Activated naive CD4-positive, alpha-beta T cell treated with anti-CD3 and anti-CD28 coated beads for 36 hours (primary cell): ENCODE results near the gene ROM1. TPM values are rescaled to one million over a fixed set of nuclear protein-coding genes. Genes with fewer than 3 reads are reported as not detected.
"Not testable (repeated sequence)": the region's sequence is repeated elsewhere in the genome, so short reads cannot be mapped to it uniquely, and the experiment has no call there.

Experiments
- CTCF ChIA-PET: fragments of 350-600 bp; sonication (Branson Sonifier 250); formaldehyde crosslinking; loops from one replicate; lab custom pipeline; 2021; ENCODE audit warnings: antibody characterized with exemption; lab: Charles Lee
- DNase-seq: peaks from one replicate; pipeline ENCODE4 v3.0.0-alpha.2; 2020
- H3K27ac Mint-ChIP-seq: one replicate; pipeline ENCODE4 v1.8.0; 2021; ENCODE audit warnings: mild to moderate bottlenecking, mixed read lengths
- H3K27me3 Mint-ChIP-seq: one replicate; pipeline ENCODE4 v1.8.0; 2021; ENCODE audit warnings: low read depth, mixed read lengths
- H3K36me3 Mint-ChIP-seq: one replicate; pipeline ENCODE4 v1.8.0; 2021; ENCODE audit warnings: low read depth, mixed read lengths
- H3K4me1 Mint-ChIP-seq: one replicate; pipeline ENCODE4 v1.8.0; 2021; ENCODE audit warnings: low read depth, mixed read lengths
- H3K4me3 Mint-ChIP-seq: one replicate; pipeline ENCODE4 v1.8.0; 2021; ENCODE audit warnings: mild to moderate bottlenecking, moderate library complexity, mixed read lengths
- H3K9me3 Mint-ChIP-seq: one replicate; pipeline ENCODE4 v1.8.0; 2021; ENCODE audit warnings: mixed read lengths
- intact Hi-C: fragments of 100-400 bp; cut with micrococcal nuclease; formaldehyde crosslinking; loops from one replicate; pipeline ENCODE4 v1.15.1; 2023
- total RNA-seq, 2 experiments: library from RNA; stranded (reverse); gene quantifications; one replicate each; pipeline ENCODE4 v1.2.3, GENCODE V29; 2021

Gene ROM1
- total RNA-seq, 2 experiments from 2014 or later: 0.52 to 1.0 TPM

- Mint-ChIP-seq H3K4me3 (no peak overlapping the region), H3K27ac (peak overlapping the region; percentile 86), H3K4me1 (peaks cover 46% of the 10 kb centered on the region), H3K9me3 (no peaks in the 10 kb centered on the region), H3K36me3 (peaks cover 23% of the 10 kb centered on the region), H3K27me3 (no peaks in the 10 kb centered on the region)
- DNase-seq: peak; percentile 75
- CTCF ChIA-PET: interaction anchor here (1.5 kb wide), 2 partner anchors 20 to 22 kb away, joined by 3 to 8 read pairs; no protein-coding TSS in a partner anchor
- intact Hi-C loops: loop anchor here (5.0 kb wide), 1 partner anchor 158 kb away; the partner anchor contains the start of gene TAF6L
These were observed 1.2 kb downstream of the ROM1 start for GRCh38 chr11:62614275-62614674.

- CTCF ChIA-PET: no interaction called here
These were observed 2.5 kb downstream of the ROM1 start for GRCh38 chr11:62615521-62615920.

DNA sequence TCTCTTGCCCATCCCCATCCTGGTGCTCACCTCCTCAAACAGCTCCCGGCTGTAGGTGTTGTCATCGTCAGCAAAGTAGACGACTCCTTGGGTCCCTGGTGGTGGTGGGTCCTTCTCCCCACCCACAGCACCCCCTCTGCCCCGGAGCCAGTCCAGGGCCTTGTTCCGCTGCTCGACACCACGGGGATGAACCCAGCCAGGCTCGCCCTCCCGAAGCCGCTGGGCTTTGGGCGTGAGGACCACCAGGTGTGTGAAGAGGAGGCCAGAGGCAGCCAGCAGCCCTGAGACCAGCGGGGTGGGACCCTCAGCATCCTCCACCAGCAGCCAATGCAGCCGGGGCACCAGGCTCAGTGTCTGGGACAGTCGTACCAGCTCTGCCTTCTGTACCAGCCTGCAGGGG is 3.9 kb downstream of the ROM1 start:
- peaks cover 39% of the 10 kb centered on the region for H3K4me1 Mint-ChIP-seq
- H3K4me3 Mint-ChIP-seq, DNase-seq, H3K27ac Mint-ChIP-seq, intact Hi-C loops, H3K9me3 Mint-ChIP-seq, H3K27me3 Mint-ChIP-seq: not testable (repeated sequence)
- peaks cover 17% of the 10 kb centered on the region for H3K36me3 Mint-ChIP-seq
- CTCF ChIA-PET: interaction anchor here (0.6 kb wide), 1 partner anchor 174 kb away, joined by 3 read pairs; no protein-coding TSS in a partner anchor

More at GRCh38 chr11:62615521-62615920, 2.5 kb downstream of the ROM1 start:
- Mint-ChIP-seq H3K27me3 (no peaks in the 10 kb centered on the region), H3K4me3 (no peak overlapping the region), H3K4me1 (peaks cover 46% of the 10 kb centered on the region), H3K27ac (no peak overlapping the region), H3K9me3 (no peaks in the 10 kb centered on the region), H3K36me3 (peaks cover 17% of the 10 kb centered on the region)
- intact Hi-C loops: no loop called here
- no peak for DNase-seq

DNA sequence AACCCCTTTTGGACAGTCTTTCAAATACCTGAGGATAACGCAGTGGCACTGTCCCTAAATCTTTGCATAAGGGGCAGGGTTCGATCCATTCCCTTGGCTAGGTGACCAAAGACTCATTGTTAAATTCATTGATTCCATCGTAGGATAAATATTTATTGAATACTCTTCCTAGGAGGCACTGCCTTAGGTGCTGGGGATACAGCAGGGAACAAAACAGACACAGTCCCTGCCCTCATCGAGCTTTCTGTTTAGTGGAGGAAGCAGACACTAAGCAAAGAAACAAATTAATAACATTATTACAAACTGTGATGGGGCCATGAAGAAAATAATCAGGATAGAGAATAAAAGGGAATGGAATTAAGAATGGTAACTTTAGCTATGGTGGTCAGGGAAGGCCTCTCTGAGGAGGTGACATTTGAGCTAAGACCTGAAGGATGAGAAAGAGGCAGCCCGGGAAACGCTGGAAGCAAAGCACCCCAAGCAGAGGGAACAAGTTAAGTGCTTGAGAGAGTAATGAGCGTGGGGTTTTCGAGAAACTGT is 8.0 kb downstream of the ROM1 start:
- H3K27ac Mint-ChIP-seq: peak overlapping the region; percentile 93
- H3K9me3 Mint-ChIP-seq: no peaks in the 10 kb centered on the region
- intact Hi-C loops: loop anchor here (1.0 kb wide), 1 partner anchor 9 kb away; the partner anchor contains the start of gene EML3
- no peak for DNase-seq
- H3K4me3 Mint-ChIP-seq: peak overlapping the region; percentile 89
- CTCF ChIA-PET: interaction anchor here (0.6 to 1.7 kb wide), 6 partner anchors 9 to 74 kb away, joined by 3 to 9 read pairs (median 4); partner anchors contain the start of genes EML3 and TUT1
- no peaks in the 10 kb centered on the region for H3K27me3 Mint-ChIP-seq
- peaks cover 25% of the 10 kb centered on the region for H3K4me1 Mint-ChIP-seq
- H3K36me3 Mint-ChIP-seq: peaks cover 24% of the 10 kb centered on the region

DNA sequence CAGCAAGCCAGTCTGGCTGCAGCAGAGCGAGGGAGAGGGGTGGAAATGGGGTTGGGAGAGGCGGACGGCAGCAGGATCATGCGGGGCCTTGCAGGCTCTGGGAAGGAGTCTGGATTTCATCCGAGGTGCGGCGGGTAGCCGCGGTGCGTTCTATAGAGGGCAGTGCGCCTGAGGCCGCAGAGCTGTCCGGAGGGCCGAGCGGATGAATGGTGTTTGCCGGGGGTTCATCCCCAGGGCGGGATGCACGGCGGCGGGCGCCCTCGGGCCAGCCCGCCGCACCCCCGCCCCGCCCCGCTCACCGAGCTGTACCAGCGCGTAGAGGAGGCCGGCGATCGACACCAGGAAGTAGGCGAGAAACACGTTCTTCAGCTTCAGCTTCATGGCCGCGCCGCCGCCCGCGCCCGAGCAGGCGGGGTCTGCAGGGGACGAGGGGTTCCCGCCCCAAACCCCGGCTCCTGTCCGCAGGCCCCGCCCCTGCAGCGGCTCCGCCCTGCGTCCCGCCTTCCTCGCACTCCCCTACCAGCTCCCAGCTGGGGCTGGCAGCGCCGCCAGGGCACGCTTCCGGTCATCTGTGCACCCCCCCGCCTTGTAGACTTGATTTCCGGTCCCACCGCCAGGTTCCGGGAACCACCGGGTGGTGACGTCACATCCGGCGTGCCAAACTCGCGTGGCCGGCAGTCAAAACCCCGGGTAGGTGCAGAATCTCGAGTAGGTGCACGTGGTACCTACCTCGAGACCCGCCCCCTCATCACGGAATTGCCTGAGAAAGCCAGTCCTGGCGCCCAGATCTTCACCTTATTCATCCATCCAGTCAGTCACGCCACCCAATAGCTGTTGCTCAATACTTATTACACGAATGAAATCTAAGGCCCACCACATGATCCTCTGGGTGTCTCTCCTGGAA is 8.8 kb downstream of the ROM1 start, which contains the start of gene B3GAT3:
Gene B3GAT3 (minus strand): TSS at position 420 of the 904 bp plus-strand sequence. CDS start 39 bp downstream, at position 381.
- CTCF ChIA-PET: interaction anchor here (0.5 to 1.7 kb wide), 8 partner anchors 10 to 261 kb away, joined by 3 to 9 read pairs (median 3); partner anchors contain the start of genes EML3 and TUT1
- Mint-ChIP-seq H3K36me3 (peaks cover 28% of the 10 kb centered on the region), H3K27ac (peak within 1 kb of the TSS; percentile 93), H3K4me1 (peaks cover 23% of the 10 kb centered on the region), H3K27me3 (no peaks in the 10 kb centered on the region), H3K9me3 (no peaks in the 10 kb centered on the region), H3K4me3 (peak within 1 kb of the TSS; percentile 89)
- intact Hi-C loops: loop anchor here (1.0 to 2.0 kb wide), 5 partner anchors 10 to 31 kb away; partner anchors contain the start of genes EML3, GANAB and TUT1
- DNase-seq: peak; percentile 97

DNA sequence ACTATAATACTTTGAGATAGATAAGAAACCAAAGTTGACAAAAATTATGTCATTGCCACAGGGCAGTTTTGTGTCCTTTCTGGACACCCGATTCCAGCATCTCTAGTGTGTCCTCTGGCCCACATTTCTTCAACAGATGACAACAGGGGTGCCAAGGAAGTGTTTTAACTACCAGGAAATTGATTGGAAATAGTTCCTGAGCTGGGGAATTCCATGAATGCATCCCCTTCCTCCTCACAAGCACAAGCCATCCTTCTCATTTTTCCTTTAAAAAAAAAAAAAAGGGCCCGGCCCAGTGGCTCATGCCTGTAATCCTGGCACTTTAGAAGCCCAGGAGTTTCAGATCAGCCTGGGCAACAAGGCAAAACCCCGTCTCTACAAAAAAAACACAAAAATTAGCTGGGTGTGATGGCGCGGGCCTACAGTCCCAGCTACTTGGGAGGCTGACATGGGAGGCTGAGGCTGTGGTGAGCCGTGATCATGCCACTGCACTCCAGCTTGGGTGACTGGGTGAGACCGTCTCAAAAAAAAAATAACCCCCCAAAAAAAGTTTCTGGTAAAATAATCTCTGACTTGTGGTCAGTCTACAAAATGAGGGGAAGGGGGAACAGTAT is 9.5 kb downstream of the ROM1 start:
- Mint-ChIP-seq H3K9me3 (no peaks in the 10 kb centered on the region), H3K4me1 (peaks cover 23% of the 10 kb centered on the region), H3K27me3 (no peaks in the 10 kb centered on the region), H3K27ac (peak overlapping the region; percentile 90), H3K36me3 (peaks cover 30% of the 10 kb centered on the region), H3K4me3 (peak overlapping the region; percentile 89)
- intact Hi-C loops: loop anchor here (1.0 to 2.0 kb wide), 4 partner anchors 18 to 32 kb away; partner anchors contain the start of genes GANAB and TUT1
- CTCF ChIA-PET: interaction anchor here (0.5 to 0.8 kb wide), 2 partner anchors 60 to 260 kb away, joined by 3 read pairs; no protein-coding TSS in a partner anchor
- no peak for DNase-seq

DNA sequence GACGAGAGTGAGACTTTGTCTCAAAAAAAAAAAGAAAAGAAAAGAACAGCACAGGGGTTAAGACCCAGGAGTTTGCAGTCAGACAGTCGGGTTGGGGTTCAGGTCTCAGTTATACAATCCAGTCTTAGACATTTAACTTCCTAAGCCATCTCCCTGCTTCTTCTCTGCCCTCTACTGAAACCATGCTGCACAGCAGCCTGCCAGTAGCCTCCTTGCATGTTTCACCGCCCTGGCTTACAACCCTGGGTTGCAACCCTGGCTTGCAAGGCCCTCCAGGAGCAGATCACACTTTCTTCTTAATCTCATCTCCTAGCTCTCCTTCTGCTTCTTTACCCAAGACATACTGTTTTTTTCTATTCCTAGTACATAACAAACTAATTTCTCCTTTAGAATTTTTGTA is 14.7 kb downstream of the ROM1 start:
- CTCF ChIA-PET: interaction anchor here (0.8 to 1.1 kb wide), 2 partner anchors 8 to 16 kb away, joined by 3 read pairs; no protein-coding TSS in a partner anchor
- no peak for DNase-seq
- no peaks in the 10 kb centered on the region for H3K9me3 Mint-ChIP-seq
- H3K4me3 Mint-ChIP-seq: no peak overlapping the region
- peaks cover 2% of the 10 kb centered on the region for H3K4me1 Mint-ChIP-seq
- H3K36me3 Mint-ChIP-seq: peaks cover 47% of the 10 kb centered on the region
- intact Hi-C loops: no loop called here
- no peak overlapping the region for H3K27ac Mint-ChIP-seq
- no peaks in the 10 kb centered on the region for H3K27me3 Mint-ChIP-seq

- H3K27me3 Mint-ChIP-seq: no peaks in the 10 kb centered on the region
- no peak overlapping the region for H3K4me3 Mint-ChIP-seq
- peaks cover 21% of the 10 kb centered on the region for H3K4me1 Mint-ChIP-seq
- CTCF ChIA-PET: no interaction called here
- DNase-seq: no peak
- peaks cover 53% of the 10 kb centered on the region for H3K36me3 Mint-ChIP-seq
- intact Hi-C loops: no loop called here
- peak overlapping the region; percentile 63 for H3K27ac Mint-ChIP-seq
- no peaks in the 10 kb centered on the region for H3K9me3 Mint-ChIP-seq
These were observed 19.4 kb downstream of the ROM1 start for GRCh38 chr11:62632492-62632891.

DNA sequence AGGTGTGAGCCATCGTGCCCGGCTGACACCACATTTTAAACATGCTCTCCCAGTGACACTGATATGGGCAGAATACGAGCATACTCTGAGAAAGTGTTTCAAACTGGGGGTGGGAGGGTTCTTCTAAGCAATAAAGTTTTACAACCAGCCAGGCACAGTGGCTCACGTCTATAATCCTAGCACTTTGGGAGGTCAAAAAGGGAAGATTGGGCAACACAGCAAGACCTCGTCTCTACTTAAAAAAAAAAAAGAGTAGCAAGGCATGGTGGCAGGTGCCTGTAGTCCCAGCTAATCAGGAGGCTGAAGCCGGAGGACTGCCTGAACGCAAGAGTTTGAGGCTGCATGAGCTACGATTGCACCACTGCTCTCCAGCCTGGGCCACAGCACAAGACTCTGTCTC is 31.2 kb downstream of the ROM1 start:
- no peak for DNase-seq
- Mint-ChIP-seq H3K27ac (peak overlapping the region; percentile 61), H3K4me3 (peak overlapping the region; percentile 36)

DNA sequence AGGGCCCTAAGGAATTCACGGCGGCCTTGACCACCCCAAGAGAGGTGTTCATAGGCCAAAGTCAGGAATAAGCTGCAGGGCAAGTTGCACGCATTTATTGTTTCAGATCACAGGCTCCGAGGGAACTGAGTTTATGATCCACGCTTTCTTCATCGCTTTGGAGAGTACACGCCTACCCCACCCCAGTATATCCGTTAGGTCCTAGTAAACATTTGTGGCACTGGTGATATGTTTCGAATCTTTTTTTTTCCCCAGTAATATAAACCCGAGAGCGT is 32.6 kb downstream of the ROM1 start:
- CTCF ChIA-PET: interaction anchor here (0.5 to 1.3 kb wide), 3 partner anchors 22 to 55 kb away, joined by 3 to 5 read pairs (median 4); no protein-coding TSS in a partner anchor
- peaks cover 37% of the 10 kb centered on the region for H3K4me1 Mint-ChIP-seq
- no peak for DNase-seq
- intact Hi-C loops: no loop called here
- H3K4me3 Mint-ChIP-seq: peak overlapping the region; percentile 99
- H3K27ac Mint-ChIP-seq: peak overlapping the region; percentile 95
- peaks cover 26% of the 10 kb centered on the region for H3K36me3 Mint-ChIP-seq
- no peaks in the 10 kb centered on the region for H3K27me3 Mint-ChIP-seq
- H3K9me3 Mint-ChIP-seq: no peaks in the 10 kb centered on the region

More for the DNA sequence above, 31.2 kb downstream of the ROM1 start:
- Mint-ChIP-seq H3K27me3 (no peaks in the 10 kb centered on the region), H3K9me3 (peaks cover 3% of the 10 kb centered on the region), H3K36me3 (peaks cover 27% of the 10 kb centered on the region), H3K4me1 (peaks cover 47% of the 10 kb centered on the region)
- intact Hi-C loops: no loop called here
- CTCF ChIA-PET: interaction anchor here (0.6 to 1.3 kb wide), 2 partner anchors 23 to 61 kb away, joined by 3 to 5 read pairs; no protein-coding TSS in a partner anchor

GRCh38 chr11:62645946-62646824 is 33.1 kb downstream of the ROM1 start, which contains the start of gene GANAB:
Gene GANAB (minus strand): TSS chr11:62646613. CDS start chr11:62646599, 14 bp downstream.
- CTCF ChIA-PET: interaction anchor here (0.5 to 1.1 kb wide), 4 partner anchors 11 to 220 kb away, joined by 3 to 4 read pairs (median 3); no protein-coding TSS in a partner anchor
- intact Hi-C loops: loop anchor here (1.0 to 2.0 kb wide), 8 partner anchors 19 to 194 kb away; partner anchors contain the start of genes C11orf98, CSKMT, EML3 and TUT1
- Mint-ChIP-seq H3K36me3 (peaks cover 25% of the 10 kb centered on the region), H3K9me3 (no peaks in the 10 kb centered on the region), H3K27me3 (no peaks in the 10 kb centered on the region), H3K27ac (peak within 1 kb of the TSS; percentile 95), H3K4me1 (peaks cover 35% of the 10 kb centered on the region), H3K4me3 (peak within 1 kb of the TSS; percentile 99)
- peak; percentile 100 for DNase-seq
